B cell (primary cell): Measurements from ENCODE around the gene MMP2. TPM values are rescaled to one million over a fixed set of nuclear protein-coding genes. Genes with fewer than 3 reads are reported as not detected.
A peak's percentile ranks its signal among the peaks of the same experiment; 100 is the strongest.

Experiments used
- ATAC-seq: fragments of 200-7000 bp; cut with Tn5 transposase; one replicate; pipeline ENCODE4 v1.10.0; 2021; ENCODE audit warnings: low read depth, mild to moderate bottlenecking, moderate number of reproducible peaks, moderate library complexity
- CTCF ChIA-PET: fragments of 350-600 bp; sonication (Branson Sonifier 250); formaldehyde crosslinking; loops from one replicate; lab custom pipeline; 2021; ENCODE audit warnings: antibody characterized with exemption, inconsistent platforms; lab: Charles Lee
- POLR2A ChIA-PET: fragments of 350-600 bp; sonication (Branson Sonifier 250); formaldehyde crosslinking; loops from one replicate; lab custom pipeline; 2021; ENCODE audit warnings: antibody characterized with exemption; lab: Charles Lee
- DNase-seq: peaks from one replicate; pipeline ENCODE4 v3.0.0; 2013
- H2AFZ ChIP-seq: 2 replicates; pipeline ENCODE4 v1.6.1; 2012; ENCODE audit warnings: mild to moderate bottlenecking, low read depth, low read length; ENCODE audit not compliant: insufficient read depth, poor library complexity, severe bottlenecking
- H3K27ac ChIP-seq, 2 donors: 1 replicate in 1 of 2; 2 replicates in 1 of 2; pipeline ENCODE4 v1.5.1; 2012 to 2013; ENCODE audit warnings: low read length in 2 of 2, mild to moderate bottlenecking in 2 of 2, moderate library complexity in 1 of 2
- H3K27me3 ChIP-seq, 4 experiments: fragments of 200-600 bp in 1 of 4; sonication (generic) in 1 of 4; replicated peaks in 1 of 4; 1 replicate in 2 of 4; 2 replicates in 2 of 4; pipeline versions ENCODE4 v1.6.1 to v1.7.0; 2013 to 2016; ENCODE audit warnings: low read length in 3 of 4, mild to moderate bottlenecking in 2 of 4, mixed read lengths in 1 of 4, moderate library complexity in 1 of 4; ENCODE audit not compliant: insufficient read depth in 4 of 4, control insufficient read depth in 3 of 4; ENCODE audit errors: control extremely low read depth in 1 of 4
- H3K36me3 ChIP-seq, 2 experiments: replicated peaks in 1 of 2; 1 replicate in 1 of 2; 2 replicates in 1 of 2; pipeline versions ENCODE4 v1.6.1 to v1.7.1; 2013; ENCODE audit warnings: low read length in 1 of 2; ENCODE audit not compliant: insufficient read depth in 2 of 2, control insufficient read depth in 1 of 2; ENCODE audit errors: control extremely low read depth in 1 of 2, extremely low read depth in 1 of 2
- H3K4me1 ChIP-seq, 2 donors: fragments of 200-600 bp in 1 of 2; sonication (generic) in 1 of 2; 1 replicate in 1 of 2; 2 replicates in 1 of 2; pipeline versions ENCODE4 v1.5.1 to v1.6.1; 2013 to 2017; ENCODE audit warnings: low read length in 2 of 2; ENCODE audit not compliant: control insufficient read depth in 2 of 2, insufficient read depth in 2 of 2
- H3K4me2 ChIP-seq: replicated peaks from 2 replicates; pipeline ENCODE3; 2012; ENCODE audit warnings: mild to moderate bottlenecking, low read depth, low read length; ENCODE audit not compliant: poor library complexity, severe bottlenecking
- H3K4me3 ChIP-seq, 5 experiments: fragments of 200-600 bp in 1 of 5; sonication (generic) in 1 of 5; 1 replicate in 3 of 5; 2 replicates in 2 of 5; pipeline versions ENCODE4 v1.5.1 to v1.7.0; 2011 to 2016; ENCODE audit warnings: low read length in 4 of 5, mild to moderate bottlenecking in 4 of 5, low read depth in 2 of 5, control low read depth in 1 of 5, moderate library complexity in 1 of 5; ENCODE audit not compliant: insufficient read depth in 1 of 5; ENCODE audit errors: control extremely low read depth in 1 of 5, extremely low read depth in 1 of 5
- H3K79me2 ChIP-seq: fragments of 200-600 bp; sonication (generic); one replicate; pipeline ENCODE4 v1.6.0; 2016; ENCODE audit warnings: low read length; ENCODE audit not compliant: control insufficient read depth, insufficient read depth
- H3K9ac ChIP-seq: fragments of 200-600 bp; sonication (generic); 2 replicates; pipeline ENCODE4 v1.6.1; 2017; ENCODE audit warnings: mild to moderate bottlenecking, low read length, moderate library complexity
- H3K9me3 ChIP-seq, 3 donors: one replicate each; pipeline versions ENCODE4 v1.6.1 to v1.7.1; 2013; ENCODE audit warnings: low read length in 2 of 3; ENCODE audit not compliant: control insufficient read depth in 2 of 3, insufficient read depth in 1 of 3; ENCODE audit errors: control extremely low read depth in 1 of 3
- H4K20me1 ChIP-seq: 2 replicates; pipeline ENCODE4 v1.6.0; 2012; ENCODE audit warnings: mild to moderate bottlenecking, low read length; ENCODE audit not compliant: insufficient read depth, control insufficient read depth, poor library complexity, severe bottlenecking
- H3K27ac Mint-ChIP-seq: one replicate; pipeline ENCODE4 v1.8.0; 2021; ENCODE audit warnings: mixed read lengths
- H3K27me3 Mint-ChIP-seq: one replicate; pipeline ENCODE4 v1.8.0; 2021; ENCODE audit warnings: mixed read lengths
- H3K4me1 Mint-ChIP-seq: one replicate; pipeline ENCODE4 v1.8.0; 2021; ENCODE audit warnings: mixed read lengths
- H3K4me3 Mint-ChIP-seq: one replicate; pipeline ENCODE4 v1.8.0; 2021; ENCODE audit warnings: mixed read lengths
- H3K9me3 Mint-ChIP-seq: one replicate; pipeline ENCODE4 v1.8.0; 2022; ENCODE audit warnings: mixed read lengths; ENCODE audit not compliant: insufficient read depth
- CTCF ChIP-seq: fragments of 200-600 bp; IDR thresholded peaks from one replicate; pipeline ENCODE4 v1.8.0; 2022; ENCODE audit warnings: antibody characterized with exemption, mild to moderate bottlenecking
- EZH2 ChIP-seq: IDR thresholded peaks from 2 replicates; pipeline ENCODE4 v1.6.1; 2012; ENCODE audit warnings: borderline replicate concordance, low read depth, mild to moderate bottlenecking, moderate library complexity, low read length; ENCODE audit not compliant: insufficient read depth, poor library complexity, severe bottlenecking
- WGBS: methylation state at CpG from one replicate; pipeline ENCODE4 v1.1.5; 2013; ENCODE audit warnings: missing lambda C conversion rate; ENCODE audit not compliant: insufficient coverage; 5-methylcytosine and 5-hydroxymethylcytosine counted together
- intact Hi-C: fragments of 100-400 bp; cut with micrococcal nuclease; formaldehyde crosslinking; loops from one replicate; pipeline ENCODE4 v1.10.0; 2022
- polyA plus RNA-seq: library from polyadenylated mRNA; depleted of rRNA; stranded (reverse); fragments of >200 nt; gene quantifications from 2 replicates; pipeline ENCODE4 v1.2.3, GENCODE V29; 2012
- total RNA-seq, 2 donors: library from RNA; stranded (reverse); fragments of 120-200 nt in 1 of 2; gene quantifications; 1 replicate in 1 of 2; 2 replicates in 1 of 2; pipeline versions ENCODE4 v1.2.3 to v1.2.4, GENCODE V29; 2013 to 2022

The MMP2 gene
- total and polyA plus RNA-seq, 2 donors (not counting 1 experiment from before 2014, with no cell fraction given), result not detected

GRCh38 chr16:55510185-55510805, 31.3 kb downstream of the MMP2 start:
- WGBS, result 0% methylated on average over 1 of the region's 4 CpGs
- H3K27me3 ChIP-seq, result peaks cover 0 to 19% (median 4%) of the 10 kb centered on the region in 4 experiments
- peak overlapping the region; percentile 45 for H3K9ac ChIP-seq
- peaks cover 0 to 9% (median 5%) of the 10 kb centered on the region in 3 donors for H3K9me3 ChIP-seq
- H4K20me1 ChIP-seq, result no peaks in the 10 kb centered on the region
- peaks cover 13 to 15% of the 10 kb centered on the region in 2 donors for H3K4me1 ChIP-seq
- Mint-ChIP-seq H3K9me3 (no peaks in the 10 kb centered on the region), H3K4me3 (peak overlapping the region; percentile 68), H3K27me3 (peaks cover 32% of the 10 kb centered on the region), H3K4me1 (peaks cover 13% of the 10 kb centered on the region), H3K27ac (no peak overlapping the region)
- CTCF ChIA-PET, result interaction anchor here (0.7 kb wide), 1 partner anchor 18 kb away, joined by 3 read pairs; no protein-coding TSS in a partner anchor
- peak overlapping the region; percentile 70 for H2AFZ ChIP-seq
- no peak overlapping the region for H3K27ac ChIP-seq
- peak overlapping the region in 1 of 5 experiments; percentile 68 for H3K4me3 ChIP-seq
- POLR2A ChIA-PET, result no interaction called here
- DNase-seq, result no peak
- H3K79me2 ChIP-seq, result no peaks in the 10 kb centered on the region
- TF ChIP-seq EZH2, result no peak
- no peak for TF ChIP-seq CTCF
- intact Hi-C loops, result no loop called here
- H3K4me2 ChIP-seq, result peak overlapping the region; percentile 72
- no peak for ATAC-seq
- no peaks in the 10 kb centered on the region for H3K36me3 ChIP-seq

GRCh38 chr16:55512941-55513340, 33.9 kb downstream of the MMP2 start:
- CTCF ChIA-PET, result interaction anchor here (0.6 to 1.1 kb wide), 2 partner anchors 13 to 48 kb away, joined by 3 read pairs; no protein-coding TSS in a partner anchor

More at GRCh38 chr16:55512941-55513340, 33.9 kb downstream of the MMP2 start:
- POLR2A ChIA-PET, result no interaction called here
- Mint-ChIP-seq H3K27ac (no peak overlapping the region), H3K4me1 (peaks cover 13% of the 10 kb centered on the region), H3K27me3 (peaks cover 24% of the 10 kb centered on the region), H3K9me3 (no peaks in the 10 kb centered on the region), H3K4me3 (no peak overlapping the region)
- DNase-seq, result no peak
- no peak for ATAC-seq
- H3K79me2 ChIP-seq, result no peaks in the 10 kb centered on the region
- peaks cover 13 to 15% of the 10 kb centered on the region in 2 donors for H3K4me1 ChIP-seq
- no peak overlapping the region for H3K4me2 ChIP-seq
- WGBS, result 100% methylated on average over 1 of the region's 1 CpG
- TF ChIP-seq EZH2, result no peak
- TF ChIP-seq CTCF, result no peak
- no peak overlapping the region for H2AFZ ChIP-seq
- no peak overlapping the region for H3K9ac ChIP-seq
- peaks cover 0 to 9% (median 5%) of the 10 kb centered on the region in 3 donors for H3K9me3 ChIP-seq
- no peak overlapping the region for H3K4me3 ChIP-seq
- H4K20me1 ChIP-seq, result no peaks in the 10 kb centered on the region
- intact Hi-C loops, result no loop called here
- peaks cover 0 to 19% (median 4%) of the 10 kb centered on the region in 4 experiments for H3K27me3 ChIP-seq
- H3K36me3 ChIP-seq, result no peaks in the 10 kb centered on the region
- H3K27ac ChIP-seq, result no peak overlapping the region
